Activated T-cell treated with anti-CD3 and anti-CD28 coated beads for 4 hours (primary cell): ENCODE results near the gene CALCOCO2.
A peak's percentile ranks its signal among the peaks of the same experiment; 100 is the strongest.
"Not testable (repeated sequence)": the region's sequence is repeated elsewhere in the genome, so short reads cannot be mapped to it uniquely, and the experiment has no call there.

Experiments used
- DNase-seq: peaks from one replicate; pipeline ENCODE4 v3.0.0-alpha.2; 2020

Gene CALCOCO2

DNA sequence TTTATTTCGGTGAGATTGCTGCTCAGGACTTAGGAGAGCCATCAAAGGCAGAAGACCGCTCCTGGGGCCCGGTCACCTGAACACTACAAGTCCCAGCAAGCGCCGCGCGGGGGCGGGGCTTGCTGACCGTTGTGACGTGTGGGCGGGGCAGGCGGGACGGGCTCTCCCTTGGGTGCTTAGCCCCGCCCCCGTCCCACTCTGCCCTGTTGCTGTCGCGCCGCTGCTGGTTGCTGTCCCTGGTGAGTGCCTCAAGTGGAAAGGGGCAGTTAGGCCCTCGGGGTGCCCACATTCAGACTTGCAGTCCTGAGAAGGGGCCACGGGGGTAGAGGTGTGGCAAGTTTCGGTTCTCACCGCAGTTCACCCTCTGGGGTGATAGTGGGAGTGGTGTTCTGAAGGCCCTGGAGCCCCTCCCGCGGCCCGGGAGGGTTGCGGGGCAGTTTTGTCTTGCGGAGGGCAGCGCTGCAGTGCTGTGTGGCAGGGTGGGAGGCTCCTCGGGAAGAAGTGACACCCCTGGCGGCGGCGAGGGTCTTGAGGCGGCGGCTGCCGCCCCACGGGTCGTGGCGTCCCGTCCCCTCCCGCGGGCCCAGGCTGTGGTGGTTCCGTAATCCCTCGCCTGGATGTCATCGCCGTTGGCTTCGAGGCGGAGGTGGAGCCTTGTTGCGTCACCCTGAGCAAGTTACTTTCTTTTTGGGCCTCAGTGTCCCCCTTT is at the start of gene CALCOCO2:
TSS of gene CALCOCO2 (plus strand) at position 196 of the 709 bp plus-strand sequence. CDS start 10,673 bp downstream, outside the sequence.
- DNase-seq: peak; percentile 70

DNA sequence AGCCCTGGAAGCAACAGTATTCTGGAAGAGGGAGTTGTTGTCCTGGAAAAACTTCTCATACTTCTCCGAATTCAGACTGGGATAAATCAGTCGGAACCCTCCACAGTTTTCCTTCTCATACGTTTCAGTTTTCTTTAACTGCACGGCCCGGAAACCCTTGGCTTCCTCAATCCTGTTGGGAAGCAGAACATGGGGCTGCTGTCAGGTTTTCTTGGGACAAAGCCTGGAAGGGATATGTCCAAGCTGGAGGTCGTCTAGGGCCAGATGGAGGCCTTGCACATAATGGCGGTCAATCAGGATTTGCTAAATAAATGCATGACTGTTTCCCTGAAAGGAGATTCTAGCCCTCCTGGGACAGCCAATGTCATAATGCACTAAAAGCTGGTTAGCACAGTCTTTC is 43.0 kb upstream of the CALCOCO2 start:
- no peak for DNase-seq

GRCh38 chr17:48790607-48791127 is 40.2 kb upstream of the CALCOCO2 start:
- no peak for DNase-seq

- DNase-seq: no peak
These were observed 39.5 kb upstream of the CALCOCO2 start for GRCh38 chr17:48791128-48792032.

- no peak for DNase-seq
These were observed 38.6 kb upstream of the CALCOCO2 start for GRCh38 chr17:48792033-48792798.

DNA sequence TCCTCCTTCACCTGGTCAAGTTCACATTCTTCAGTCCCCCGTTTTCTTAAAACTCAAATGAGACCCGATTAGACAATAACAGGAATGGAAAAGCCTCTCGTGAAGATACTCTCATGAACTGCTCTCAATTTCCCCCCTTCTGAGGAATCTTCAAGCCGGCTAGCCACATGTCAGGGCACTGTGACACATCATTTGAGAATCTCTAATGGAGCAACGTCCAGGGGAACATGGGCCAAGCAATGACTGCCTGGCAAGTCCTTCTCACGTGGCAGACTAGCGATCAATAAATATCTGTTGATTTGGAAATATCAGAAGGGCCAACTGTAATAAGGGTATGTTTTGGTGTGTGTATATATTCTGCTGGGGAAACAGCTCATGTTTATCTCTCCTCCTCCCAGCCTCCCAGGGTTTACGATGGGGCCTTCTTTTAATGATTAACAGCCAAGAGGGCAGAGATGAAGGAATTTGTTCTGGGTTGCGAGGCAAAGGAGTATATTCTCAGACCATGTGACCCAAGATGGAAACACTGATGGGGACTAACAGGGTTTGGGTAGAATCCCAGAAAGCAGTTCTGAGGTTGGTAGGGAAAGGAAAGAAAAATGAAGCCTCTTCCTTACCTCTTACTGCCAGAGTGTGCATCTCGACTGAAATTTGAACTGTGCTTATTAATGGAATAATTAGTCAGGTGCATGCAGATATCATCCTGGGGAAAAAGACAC is 35.2 kb upstream of the CALCOCO2 start:
- DNase-seq: no peak

DNA sequence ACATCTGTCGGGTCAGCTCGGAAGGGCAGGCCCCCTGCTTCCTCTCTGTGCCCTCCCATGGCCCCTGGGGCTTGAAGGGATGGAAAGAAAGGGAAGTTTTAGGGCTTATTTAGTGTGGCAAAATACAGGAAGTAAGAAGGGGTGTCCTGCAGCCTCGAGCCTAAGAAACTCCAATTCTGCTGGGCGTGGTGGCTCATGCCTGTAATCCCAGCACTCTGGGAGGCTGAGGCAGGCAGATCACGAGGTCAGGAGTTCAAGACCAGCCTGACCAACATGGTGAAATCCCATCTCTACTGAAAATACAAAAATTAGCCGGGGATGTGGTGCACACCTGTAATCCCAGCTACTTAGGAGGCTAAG is 34.7 kb upstream of the CALCOCO2 start:
- not testable (repeated sequence) for DNase-seq

- no peak for DNase-seq
These were observed 31.6 kb upstream of the CALCOCO2 start for GRCh38 chr17:48799069-48799723.

DNA sequence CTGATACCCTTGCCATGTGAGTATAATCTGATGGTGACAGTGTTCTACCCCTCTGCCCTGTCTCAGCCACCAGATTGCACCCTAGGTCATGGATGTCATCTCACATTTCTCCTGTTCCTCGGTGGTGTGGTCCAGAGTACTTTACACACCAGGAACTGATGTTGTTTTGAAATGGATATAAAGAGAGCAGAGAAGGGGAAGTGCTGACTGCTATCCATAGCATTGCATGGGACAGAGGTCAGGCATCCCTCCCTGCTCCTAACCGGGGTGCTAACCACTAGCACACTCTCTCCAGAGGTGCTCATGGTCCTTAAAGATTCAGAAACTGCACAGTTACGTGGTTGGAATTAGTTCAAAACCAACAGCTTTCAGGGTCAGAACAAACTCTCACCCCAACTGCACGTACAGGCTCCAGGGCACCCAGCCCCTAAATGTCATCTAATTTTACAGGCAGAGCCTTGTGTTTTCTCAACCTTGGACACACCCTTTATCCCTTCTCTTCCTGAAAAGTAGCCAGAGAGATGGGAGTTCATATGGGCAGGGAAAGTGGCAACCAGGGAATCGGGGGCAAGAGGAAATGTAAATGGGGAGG is 30.1 kb upstream of the CALCOCO2 start:
- DNase-seq: no peak

- peak; percentile 59 for DNase-seq
These were observed 25.9 kb upstream of the CALCOCO2 start for GRCh38 chr17:48804936-48805411.

GRCh38 chr17:48809182-48809581 is 21.7 kb upstream of the CALCOCO2 start:
- DNase-seq: no peak

DNA sequence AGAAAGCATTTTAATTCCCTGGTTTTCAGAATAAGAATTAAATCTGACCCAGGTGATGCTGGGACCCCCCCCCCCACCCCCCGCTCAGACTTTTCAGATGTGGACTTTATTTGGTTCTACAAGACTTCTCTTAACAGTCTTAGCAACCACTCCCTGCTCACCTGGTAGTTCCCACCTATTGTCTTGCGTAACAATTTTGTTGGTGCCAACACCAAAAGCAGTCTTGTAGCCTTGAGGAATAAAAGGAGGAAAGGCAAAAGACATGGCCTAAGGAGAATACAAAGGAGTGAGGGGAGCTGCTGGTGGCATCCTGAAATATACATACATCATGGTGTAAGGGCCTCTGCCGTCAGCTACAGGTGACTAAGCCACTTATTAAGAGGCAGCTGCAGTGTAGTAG is 18.8 kb upstream of the CALCOCO2 start:
- no peak for DNase-seq

- peak; percentile 46 for DNase-seq
These were observed 16.3 kb upstream of the CALCOCO2 start for GRCh38 chr17:48814504-48814903.

DNA sequence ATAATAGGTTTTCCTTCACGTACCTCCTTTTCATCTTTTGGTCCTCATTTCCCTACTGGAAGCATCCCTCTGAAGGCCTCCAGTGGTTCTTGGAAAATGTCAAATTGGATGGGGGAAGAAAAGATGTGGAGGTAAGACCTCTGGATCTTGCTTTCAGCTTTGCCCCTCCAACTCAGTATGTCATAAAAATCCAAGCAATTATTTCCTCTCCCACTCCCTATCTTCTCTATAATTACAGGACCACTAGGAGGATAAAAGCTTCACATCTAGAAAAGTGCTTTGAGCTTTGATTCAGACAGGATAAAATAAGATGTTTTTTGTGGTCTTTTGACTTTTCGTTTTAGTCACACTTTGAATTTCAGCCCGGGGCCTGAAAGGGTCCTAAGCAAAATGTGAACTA is 15.5 kb upstream of the CALCOCO2 start:
- DNase-seq: no peak

- no peak for DNase-seq
These were observed 14.4 kb upstream of the CALCOCO2 start for GRCh38 chr17:48816438-48816773.

DNA sequence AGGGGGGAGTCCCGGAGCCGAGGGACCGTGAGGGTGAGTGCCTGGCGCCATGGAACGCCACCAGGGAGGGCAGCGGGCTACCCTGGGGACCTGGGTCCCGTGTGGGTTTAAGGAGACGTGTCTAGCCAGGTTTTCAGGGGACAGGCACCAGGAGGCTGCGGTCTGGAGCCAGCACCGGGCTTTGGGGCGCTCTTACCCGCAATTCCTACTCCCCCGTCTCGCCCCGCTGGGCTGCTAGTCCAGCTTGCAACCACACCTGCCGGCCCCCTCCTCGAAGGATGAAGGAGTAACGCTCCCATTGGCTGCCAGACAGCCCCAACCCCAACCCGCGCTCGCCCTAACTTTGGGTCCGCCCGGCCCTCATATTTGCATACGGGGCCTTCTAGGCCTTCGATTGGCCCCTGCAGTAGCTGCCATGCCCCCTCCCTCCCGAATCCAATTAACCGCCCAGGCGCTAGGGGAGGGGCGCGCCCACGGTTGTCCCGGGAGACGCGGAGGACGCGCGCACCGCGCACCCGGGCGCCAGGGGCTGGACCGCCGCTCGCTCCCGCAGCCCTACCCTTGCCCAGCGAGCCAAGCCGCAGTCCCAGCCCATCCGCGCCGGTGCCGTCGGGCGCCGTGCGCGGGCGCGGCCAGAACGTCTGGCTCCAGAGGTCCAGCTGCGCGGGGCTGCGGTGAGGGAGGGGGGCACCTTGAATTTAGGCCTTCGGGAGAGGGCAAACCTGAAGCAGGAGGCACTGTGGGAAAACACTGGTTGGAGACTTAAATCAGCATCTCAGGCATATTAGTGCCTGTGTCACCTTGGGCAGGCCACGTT is 13.9 kb upstream of the CALCOCO2 start, which contains the start of gene TTLL6:
TSS of gene TTLL6 (minus strand) at position 456 of the 817 bp plus-strand sequence. CDS start at position 299, 157 bp downstream.
- DNase-seq: peak; percentile 52

GRCh38 chr17:48818361-48818841 is 12.4 kb upstream of the CALCOCO2 start:
- DNase-seq: no peak

GRCh38 chr17:48819466-48819865 is 11.4 kb upstream of the CALCOCO2 start:
- no peak for DNase-seq

DNA sequence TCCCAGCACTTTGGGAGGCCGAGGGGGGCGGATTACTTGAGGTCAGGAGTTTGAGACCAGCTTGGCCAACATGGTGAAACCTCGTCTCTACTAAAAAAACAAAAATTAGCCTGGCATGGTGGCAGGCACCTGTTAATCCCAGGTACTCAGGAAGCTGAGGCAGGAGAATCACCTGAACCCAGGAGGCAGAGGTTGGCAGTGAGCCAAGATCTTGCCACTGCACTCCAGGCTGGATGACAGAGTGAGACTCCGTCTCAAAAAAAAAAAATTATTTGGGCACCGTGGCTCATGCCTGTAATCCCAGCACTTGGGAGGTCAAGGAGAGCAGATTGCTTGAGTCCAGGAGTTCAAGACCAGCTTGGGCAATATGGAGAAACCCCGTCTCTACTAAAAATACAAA is 9.9 kb upstream of the CALCOCO2 start:
- DNase-seq: not testable (repeated sequence)
